T-helper 2 cell (primary cell): ENCODE results near the gene NAT14.
"Not testable (repeated sequence)": the region's sequence is repeated elsewhere in the genome, so short reads cannot be mapped to it uniquely, and the experiment has no call there.

Experiments used
- DNase-seq, 5 experiments: peaks; one replicate each; pipeline versions ENCODE4 v3.0.0 to v3.0.0-alpha.2; 2012 to 2022
- total RNA-seq, 2 donors: gene quantifications; one replicate each; lab custom pipeline; 2026; lab: John Stamatoyannopoulos, UW

Gene NAT14, protein sequence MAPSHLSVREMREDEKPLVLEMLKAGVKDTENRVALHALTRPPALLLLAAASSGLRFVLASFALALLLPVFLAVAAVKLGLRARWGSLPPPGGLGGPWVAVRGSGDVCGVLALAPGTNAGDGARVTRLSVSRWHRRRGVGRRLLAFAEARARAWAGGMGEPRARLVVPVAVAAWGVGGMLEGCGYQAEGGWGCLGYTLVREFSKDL
- total RNA-seq, result 3.1 to 5.0 reads per million in 2 donors

DNA sequence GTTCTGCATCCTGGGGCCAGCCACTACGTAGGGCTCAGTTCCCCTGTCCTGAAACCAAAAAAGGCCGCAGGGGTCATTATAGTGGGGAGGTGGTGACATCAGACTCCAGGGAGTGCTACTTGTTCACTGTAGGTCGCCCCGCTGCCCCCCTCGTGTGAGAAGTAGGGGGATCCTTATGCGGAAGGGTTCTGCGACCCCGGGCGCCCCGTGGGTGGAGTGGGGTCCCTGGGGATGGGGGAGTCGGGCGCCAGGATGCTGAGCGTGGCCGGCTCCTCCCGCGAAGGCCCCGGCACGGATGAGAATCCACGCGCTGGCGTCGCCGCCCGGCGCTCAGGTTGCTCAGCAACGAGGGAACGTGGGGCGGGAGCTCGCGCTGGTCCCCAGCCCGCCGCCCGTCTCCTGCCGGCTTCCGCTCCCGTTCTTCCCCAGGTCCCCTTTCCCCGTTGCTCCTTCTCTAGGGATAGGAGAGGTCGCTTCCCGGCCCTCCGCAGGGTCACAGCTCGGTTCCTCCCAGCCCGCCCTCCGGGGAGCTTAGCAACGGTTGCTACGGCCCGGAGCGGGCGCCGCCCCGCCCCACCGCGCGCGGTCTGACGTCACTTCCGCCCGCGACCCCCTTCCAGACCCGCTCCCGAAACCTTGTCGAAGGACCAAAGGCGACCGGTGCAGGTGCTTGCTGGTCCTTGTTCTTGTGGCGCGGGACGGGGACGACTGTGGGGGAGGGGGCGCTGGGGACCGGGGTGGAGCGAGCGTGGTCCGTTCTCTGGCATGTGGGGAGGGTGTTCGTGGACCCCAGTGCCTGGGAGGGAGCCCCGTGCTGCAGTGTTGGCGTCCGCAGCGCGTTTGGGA, at the start of gene NAT14:
Gene NAT14 (plus strand): TSS at position 596 of the 846 bp plus-strand sequence. CDS start 521 bp downstream, outside the sequence.
- DNase-seq, result peak; percentile 29 to 67 (median 56)

- DNase-seq, result no peak
Observed at GRCh38 chr19:55436847-55437246, 48.1 kb upstream of the NAT14 start.

GRCh38 chr19:55437410-55437809, 47.6 kb upstream of the NAT14 start:
- DNase-seq, result no peak

GRCh38 chr19:55439052-55439451, 45.9 kb upstream of the NAT14 start:
- no peak for DNase-seq

- DNase-seq, result no peak
Observed at GRCh38 chr19:55440411-55441105, 44.4 kb upstream of the NAT14 start.

DNA sequence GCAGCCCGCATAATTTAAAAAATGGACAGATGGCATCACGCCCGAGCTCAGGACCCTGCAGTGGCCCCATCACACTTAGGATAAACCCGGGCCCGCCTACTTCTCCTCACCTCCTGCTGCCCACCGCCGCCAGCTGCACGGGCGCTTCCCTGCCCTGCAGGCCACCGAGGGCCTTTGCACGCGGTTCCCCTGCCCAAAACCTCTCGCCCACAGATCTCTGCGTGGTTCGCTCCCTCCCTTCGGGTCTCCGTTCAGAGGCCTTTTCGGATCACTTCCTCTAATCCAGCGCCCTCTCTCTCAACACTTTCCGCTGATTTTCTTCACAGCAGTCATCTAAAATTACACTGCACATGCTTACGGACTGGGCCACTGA, 43.7 kb upstream of the NAT14 start:
- no peak for DNase-seq

DNA sequence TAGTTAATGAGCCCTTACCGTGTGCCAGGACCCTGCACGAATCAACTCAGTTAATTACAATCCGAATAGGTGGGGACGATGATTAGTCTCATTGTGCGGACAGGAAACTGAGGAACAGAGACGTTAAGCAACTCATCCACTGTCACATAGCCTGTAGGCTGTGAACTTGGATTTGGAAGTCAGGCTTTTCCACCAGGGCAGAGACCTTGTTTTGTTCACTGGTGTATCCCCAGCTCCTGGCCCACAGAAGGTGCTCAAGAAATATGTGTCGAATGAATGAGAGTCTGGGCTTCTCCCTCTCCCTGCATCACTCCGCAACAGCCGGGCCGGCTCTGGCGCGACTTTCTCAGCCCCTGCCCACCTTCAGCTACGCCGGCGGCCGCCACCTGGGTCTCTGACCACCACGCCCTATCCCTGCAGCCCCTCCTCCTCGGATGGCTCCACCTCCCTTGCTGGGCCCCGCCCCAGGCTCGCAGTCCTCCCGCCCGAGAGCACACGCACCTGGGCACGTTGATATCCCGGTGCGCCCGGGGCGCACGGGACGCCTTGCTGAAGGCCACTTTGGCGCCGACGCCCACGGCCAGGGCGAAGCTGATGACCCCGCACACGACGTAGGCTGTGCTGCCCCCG, 43.2 kb upstream of the NAT14 start:
- no peak for DNase-seq

DNA sequence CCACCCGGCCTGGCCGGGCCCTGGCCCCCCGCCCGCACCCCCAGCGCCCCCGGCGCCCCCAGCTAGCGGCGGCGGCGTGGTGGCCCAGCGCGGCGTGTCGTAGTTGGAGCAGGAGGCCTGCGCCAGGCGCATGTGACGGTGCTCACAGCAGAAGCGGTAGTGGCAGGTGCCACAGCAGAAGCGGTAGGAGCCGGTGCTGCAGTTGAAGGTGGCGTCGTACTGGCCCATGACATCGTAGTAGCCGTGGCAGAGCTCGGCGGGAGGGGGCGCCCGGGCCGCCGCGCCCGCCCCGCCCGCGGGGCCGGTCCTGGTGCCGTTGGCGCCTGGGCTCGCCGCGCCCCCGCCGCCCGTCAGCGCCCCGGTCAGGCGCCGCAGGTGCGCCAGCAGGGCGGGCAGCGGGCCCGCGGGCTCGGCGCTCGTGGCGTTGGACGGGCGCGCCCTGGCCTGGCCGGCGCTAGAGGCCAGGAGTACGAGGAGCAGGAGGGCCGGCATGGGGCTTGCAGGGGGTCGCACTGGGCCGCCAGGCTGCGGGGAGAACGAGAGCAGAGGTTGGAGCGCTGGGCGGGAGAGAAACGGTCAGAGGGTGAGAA, 42.5 kb upstream of the NAT14 start:
- no peak for DNase-seq

DNA sequence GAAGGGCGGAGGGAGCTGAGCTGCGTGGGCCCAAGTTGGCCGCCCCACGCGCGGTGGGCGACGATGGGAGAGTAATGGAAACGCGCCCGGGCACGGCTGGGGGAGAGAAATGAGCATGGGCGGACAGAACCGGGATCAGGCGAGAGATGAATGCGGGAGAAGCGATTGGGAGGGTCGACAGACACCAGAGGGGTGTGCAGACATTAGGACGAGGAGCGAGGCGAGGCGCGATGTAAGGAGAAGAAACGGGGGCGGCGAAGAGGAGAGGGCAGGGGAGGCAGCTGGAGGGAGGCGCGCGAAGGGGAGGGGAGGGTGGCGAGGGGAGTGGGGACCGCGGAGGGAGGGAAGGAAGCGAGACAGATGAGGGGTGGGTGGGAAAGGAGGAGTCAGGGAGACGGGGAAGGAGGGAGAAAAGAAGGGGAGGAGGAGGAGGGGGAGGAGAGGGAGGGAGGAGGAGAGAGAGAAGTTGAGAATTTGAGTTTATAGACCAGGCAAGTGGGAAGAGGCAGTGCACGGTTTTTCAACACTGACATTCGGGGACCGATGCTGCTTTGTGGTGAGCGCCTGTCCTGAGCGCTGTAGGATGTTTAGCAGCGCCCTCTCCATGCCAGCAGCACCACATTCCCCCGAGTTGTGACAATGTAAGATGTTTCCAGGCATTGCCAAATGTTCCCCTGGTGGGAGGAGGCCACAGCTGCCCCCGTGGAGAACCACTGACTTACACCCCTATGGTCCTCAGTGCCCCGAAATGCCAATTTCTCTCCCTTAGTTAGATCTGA, 41.8 kb upstream of the NAT14 start, which contains the start of gene SHISA7:
Gene SHISA7 (minus strand): TSS at position 256 of the 779 bp plus-strand sequence. CDS start 437 bp downstream, outside the sequence.
- DNase-seq, result no peak

DNA sequence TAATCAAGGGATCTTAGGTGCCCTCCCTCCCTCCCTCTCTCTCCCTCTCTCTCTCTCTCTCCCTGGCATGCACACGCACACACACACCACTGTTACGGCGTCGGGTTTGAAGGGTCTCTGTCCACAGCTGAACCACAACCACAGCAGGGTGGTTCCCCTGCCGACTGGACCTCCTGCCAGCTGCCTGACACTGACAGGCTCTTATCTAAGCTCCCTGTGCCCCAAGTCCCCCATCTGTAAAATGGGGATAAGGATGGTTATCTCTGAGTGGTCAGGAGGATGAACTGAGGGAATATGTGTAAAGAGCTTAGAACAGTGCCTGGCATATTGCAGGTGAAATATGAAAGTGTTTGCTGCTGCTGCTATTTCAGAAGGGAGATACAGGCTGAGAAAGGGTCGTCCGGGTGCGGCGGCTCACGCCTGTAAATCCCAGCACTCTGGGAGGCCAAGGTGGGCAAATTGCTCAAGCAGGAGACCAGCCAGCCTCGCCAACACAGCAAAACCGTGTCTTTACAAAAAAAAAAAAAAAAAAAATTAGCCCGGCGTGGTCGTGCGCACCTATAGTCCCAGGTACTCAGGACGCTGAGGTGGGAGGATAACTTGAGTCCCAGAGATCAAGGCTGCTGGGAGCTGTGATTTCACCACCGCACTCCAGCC, 41.0 kb upstream of the NAT14 start:
- no peak for DNase-seq

GRCh38 chr19:55444646-55445045, 40.3 kb upstream of the NAT14 start:
- DNase-seq, result no peak

GRCh38 chr19:55446060-55446459, 38.9 kb upstream of the NAT14 start:
- no peak for DNase-seq

DNA sequence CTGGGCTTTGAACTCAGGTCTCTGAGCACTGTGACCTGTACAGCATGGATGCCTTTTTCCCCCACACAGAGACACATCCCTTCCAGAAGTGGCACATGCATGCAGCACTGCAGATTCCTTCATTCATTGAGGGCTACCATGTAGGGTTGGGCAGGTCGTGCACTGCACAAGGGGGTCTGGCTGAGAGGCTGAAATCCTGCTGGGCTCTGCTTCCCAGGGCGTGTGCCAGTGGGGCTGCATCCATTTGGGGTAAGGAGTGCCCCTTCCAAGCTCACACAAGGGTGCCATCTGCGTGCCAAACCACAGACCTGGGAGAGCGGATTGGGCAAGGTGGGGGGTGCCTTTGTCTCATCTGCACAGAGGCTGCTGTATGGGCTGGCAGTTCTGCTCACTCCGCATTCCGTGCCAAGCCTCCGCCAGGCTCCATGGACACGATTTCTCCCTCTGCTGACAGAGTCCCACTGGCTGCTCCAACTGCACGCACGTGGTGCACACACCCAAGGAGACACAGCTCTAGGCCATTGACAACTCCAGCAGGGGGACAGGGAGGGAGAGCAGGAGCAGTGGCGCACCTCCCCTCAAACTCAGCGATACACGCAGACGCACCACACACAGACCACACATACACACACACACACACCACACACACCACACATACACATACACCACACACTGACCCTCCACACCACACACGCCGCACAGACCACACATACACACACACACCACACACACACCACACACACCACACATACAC, 37.4 kb upstream of the NAT14 start:
- DNase-seq, result no peak

- DNase-seq, result not testable (repeated sequence)
Observed at GRCh38 chr19:55448175-55448490, 36.9 kb upstream of the NAT14 start.

GRCh38 chr19:55449469-55449868, 35.5 kb upstream of the NAT14 start:
- DNase-seq, result no peak

- no peak for DNase-seq
Observed at GRCh38 chr19:55451163-55451964, 33.6 kb upstream of the NAT14 start.

- no peak for DNase-seq
Observed at GRCh38 chr19:55451965-55452748, 32.8 kb upstream of the NAT14 start.

DNA sequence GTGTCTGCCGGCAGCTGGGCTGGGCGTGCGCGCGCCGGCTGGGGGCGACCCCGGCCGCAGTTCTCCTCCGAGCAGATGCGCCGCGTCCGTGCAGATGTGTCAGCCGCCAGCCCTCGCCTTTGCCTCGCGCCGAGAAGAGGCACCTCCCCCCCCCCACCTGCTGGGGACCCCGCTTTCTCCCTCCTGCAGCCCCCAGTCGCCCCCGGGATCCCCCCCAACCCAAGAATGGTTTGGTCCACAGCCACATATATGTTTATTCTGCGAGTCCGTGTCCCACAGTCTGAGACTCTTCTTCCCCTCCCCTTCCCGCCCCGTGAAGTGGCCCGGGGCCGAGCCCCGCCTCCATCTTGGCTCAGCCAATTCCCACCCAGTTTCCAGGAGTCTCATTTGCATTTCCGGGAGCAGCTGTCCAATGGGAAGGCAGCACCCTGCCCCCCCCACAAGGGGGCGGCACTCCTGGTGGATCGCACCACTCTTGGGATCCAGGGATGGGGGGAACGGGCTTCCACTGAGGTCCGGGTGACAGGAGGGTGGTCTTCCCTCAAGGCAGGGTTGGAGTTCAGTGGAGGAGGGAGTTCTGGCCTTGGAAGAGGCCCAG, 32.1 kb upstream of the NAT14 start:
- peak in 3 of 5 experiments; percentile 24 to 62 (median 27) for DNase-seq
